Fibroblast of lung (primary cell): ENCODE measurements around the gene NEGR1.

ENCODE experiments used
- CTCF ChIP-seq, 2 donors: IDR thresholded peaks in 1 of 2; conservative IDR thresholded peaks in 1 of 2; 1 replicate in 1 of 2; 2 replicates in 1 of 2; pipeline ENCODE4 v1.5.1; 2011 to 2012; ENCODE audit warnings: low read length in 2 of 2, control low read depth in 1 of 2, inconsistent platforms in 1 of 2, low read depth in 1 of 2, mild to moderate bottlenecking in 1 of 2
- EZH2 ChIP-seq: IDR thresholded peaks from 2 replicates; pipeline ENCODE4 v1.5.1; 2012; ENCODE audit warnings: low read length, control low read depth, mild to moderate bottlenecking; ENCODE audit errors: missing control alignments

GRCh38 chr1:71987181-71987580 lies 295.2 kb downstream of the NEGR1 start:
- TF ChIP-seq CTCF (conservative IDR thresholded peaks at IDR 0.05 in 1 of 2, IDR thresholded peaks at IDR 0.05 in 1 of 2; ENCODE audit: low read depth in 1 of 2, low read length in 2 of 2) = no peak
- TF ChIP-seq EZH2 = no peak
